Suppressor macrophage treated with lipopolysaccharide for 1 hour (primary cell): Measurements from ENCODE around the gene RSPH9.

Source experiments
- DNase-seq, 3 donors: peaks; one replicate each; pipeline ENCODE4 v3.0.0-alpha.2; 2020 to 2022

RSPH9 gene

GRCh38 chr6:43644940-43645612 lies at the start of gene RSPH9:
RSPH9 (plus strand) TSS chr6:43645036; CDS start chr6:43645099, 63 bp downstream.
- DNase-seq = peak; percentile 61 to 78 (median 65)

DNA sequence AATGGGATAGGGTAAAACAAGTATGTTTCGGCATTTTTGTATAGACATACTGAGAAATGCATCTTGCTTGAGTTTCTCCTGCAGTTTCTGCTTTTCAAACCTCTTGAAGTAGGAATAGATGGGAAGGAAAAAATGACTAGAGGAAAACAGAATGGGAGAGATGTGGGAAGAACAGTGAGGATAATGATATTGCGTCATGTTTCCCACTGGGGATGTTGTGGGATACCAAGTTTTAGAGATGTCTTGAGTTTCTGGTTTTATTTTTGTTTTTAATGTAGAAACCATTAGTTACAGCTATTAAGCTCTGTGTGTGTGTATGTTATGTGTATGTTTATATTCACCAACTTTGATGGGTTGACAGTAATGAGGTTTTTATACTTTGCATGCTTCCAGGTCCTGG lies 44.2 kb upstream of the RSPH9 start:
- no peak for DNase-seq

- no peak for DNase-seq
Observed at GRCh38 chr6:43604174-43604573, 40.7 kb upstream of the RSPH9 start.

DNA sequence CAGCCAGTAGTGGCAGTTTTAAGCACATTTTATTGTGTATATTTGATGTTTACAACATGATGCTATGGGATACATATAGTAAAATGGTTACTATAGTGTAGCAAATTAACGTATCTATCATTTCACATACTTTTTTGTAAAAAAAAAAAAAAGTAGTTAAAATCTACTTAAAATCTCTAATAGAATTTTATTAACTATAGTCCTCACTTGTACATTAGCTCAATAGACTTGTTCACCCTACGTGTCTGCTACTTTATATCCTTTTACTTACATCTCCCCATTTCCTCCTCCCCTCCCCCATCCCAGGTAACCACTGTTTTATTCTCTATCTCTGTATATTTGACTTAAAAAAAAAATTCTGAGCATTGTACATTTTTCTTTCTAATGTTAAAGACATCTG lies 38.8 kb upstream of the RSPH9 start:
- no peak for DNase-seq

DNA sequence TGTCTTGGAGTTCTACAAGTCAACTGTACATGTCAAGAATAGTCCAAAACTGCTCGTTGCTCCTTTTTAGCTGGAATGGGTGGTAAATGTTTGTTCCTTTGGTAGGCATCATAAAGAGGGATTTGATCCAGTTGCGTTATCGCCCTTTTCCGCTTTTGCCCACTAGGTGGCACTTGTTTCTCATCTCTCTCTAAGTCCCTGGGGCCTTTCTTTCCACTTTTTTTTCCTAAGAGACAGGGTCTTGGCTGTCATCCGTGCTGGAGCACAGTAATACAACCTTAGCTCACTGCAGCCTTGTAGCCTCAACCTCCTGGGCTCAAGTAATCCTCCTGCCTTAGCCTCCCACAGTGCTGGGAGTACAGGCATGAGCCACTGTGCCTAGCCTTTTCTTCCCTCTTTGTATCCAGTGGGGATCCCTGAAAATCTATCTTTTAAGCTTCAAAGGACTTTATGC lies 36.5 kb upstream of the RSPH9 start:
- DNase-seq = peak; percentile 75 to 79 (median 77)

DNA sequence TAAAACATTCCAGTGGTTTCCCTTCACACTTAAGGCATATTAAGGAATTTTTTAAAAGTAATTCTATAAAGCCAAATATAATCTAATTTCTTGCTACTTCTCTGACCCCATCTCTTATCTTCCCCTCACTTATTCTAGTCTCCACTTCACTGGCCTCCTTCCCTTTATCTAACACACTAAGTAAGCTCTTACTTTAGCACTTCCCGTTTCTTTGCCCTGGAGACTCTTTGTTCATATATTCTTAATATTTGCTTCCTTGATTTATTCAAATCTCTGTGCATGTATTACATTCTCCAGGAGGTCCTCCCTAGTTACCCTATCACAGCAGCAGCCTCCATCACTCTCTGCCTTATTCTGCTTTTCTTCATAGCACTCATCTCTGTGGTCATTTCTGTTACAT lies 36.0 kb upstream of the RSPH9 start:
- DNase-seq = peak; percentile 37 to 53 (median 47)

- no peak for DNase-seq
Observed at GRCh38 chr6:43609402-43609801, 35.4 kb upstream of the RSPH9 start.

- DNase-seq = no peak
Observed at GRCh38 chr6:43610431-43610830, 34.4 kb upstream of the RSPH9 start.

DNA sequence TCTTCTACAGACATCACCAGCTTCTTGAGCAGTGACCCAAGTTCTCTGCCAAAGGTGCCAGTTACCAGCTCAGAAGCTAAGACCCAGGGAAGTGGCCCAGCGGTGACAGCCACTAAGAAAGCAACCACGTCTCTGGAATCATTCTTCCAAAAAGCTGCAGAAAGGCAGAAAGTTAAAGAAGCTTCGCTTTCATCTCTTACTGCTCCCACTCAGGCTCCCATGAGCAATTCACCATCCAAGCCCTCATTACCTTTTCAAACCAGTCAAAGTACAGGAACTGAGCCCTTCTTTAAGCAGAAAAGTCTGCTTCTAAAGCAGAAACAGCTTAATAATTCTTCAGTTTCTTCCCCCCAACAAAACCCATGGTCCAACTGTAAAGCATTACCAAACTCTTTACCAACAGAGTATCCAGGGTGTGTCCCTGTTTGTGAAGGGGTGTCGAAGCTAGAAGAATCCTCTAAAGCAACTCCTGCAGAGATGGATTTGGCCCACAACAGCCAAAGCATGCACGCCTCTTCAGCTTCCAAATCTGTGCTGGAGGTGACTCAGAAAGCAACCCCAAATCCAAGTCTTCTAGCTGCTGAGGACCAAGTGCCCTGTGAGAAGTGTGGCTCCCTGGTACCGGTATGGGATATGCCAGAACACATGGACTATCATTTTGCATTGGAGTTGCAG lies 31.0 kb upstream of the RSPH9 start:
- no peak for DNase-seq

DNA sequence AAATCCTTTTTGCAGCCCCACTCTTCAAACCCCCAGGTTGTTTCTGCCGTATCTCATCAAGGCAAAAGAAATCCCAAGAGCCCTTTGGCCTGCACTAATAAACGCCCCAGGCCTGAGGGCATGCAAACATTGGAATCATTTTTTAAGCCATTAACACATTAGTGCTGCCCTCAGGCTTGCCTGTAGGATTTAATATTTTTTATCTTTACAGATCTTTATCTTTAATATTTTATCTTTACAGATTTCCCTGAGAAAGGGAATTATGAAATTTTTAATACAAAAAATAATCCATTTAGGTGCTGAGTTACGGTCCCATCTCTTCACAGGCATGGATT lies 30.5 kb upstream of the RSPH9 start:
- no peak for DNase-seq

- DNase-seq = no peak
Observed at GRCh38 chr6:43616725-43617472, 27.9 kb upstream of the RSPH9 start.

DNA sequence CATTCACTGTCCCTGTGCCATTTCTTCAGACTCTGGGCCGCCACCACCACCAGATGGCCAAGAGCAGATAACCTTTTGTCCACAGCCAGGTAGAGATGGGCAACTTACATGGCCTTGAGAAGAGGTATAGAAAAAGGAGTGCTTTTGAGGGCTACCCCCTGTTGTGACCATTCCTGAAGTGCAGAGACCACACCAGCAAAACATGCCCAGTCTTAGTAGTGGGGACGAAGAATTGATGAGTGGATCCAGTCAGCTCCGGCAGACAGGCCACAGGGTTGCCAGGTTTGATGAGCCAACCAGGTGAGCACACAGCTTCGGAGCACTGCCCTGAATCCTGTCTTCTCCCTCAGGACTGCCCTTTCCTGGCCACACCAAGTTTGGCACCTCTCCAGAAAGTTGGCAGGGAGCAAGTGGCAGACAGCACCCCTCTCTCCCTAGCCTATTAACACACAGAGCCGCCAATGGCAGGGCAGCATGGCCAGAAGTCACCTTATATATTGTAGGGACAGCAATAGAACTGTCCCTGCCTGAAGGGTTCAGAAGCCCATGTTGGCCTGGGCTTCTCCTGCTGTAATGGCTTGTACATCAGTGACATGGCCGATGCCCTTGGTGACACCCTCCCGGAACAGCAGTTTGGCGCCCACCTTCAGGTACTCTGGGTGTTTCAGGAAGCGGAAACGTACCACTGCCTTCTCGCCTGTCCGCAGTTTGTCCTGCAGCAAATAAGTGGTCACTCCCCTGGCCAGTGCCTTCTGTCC lies 23.6 kb upstream of the RSPH9 start:
- DNase-seq = no peak

- no peak for DNase-seq
Observed at GRCh38 chr6:43621836-43622180, 23.0 kb upstream of the RSPH9 start.

- no peak for DNase-seq
Observed at GRCh38 chr6:43622541-43622940, 22.3 kb upstream of the RSPH9 start.

DNA sequence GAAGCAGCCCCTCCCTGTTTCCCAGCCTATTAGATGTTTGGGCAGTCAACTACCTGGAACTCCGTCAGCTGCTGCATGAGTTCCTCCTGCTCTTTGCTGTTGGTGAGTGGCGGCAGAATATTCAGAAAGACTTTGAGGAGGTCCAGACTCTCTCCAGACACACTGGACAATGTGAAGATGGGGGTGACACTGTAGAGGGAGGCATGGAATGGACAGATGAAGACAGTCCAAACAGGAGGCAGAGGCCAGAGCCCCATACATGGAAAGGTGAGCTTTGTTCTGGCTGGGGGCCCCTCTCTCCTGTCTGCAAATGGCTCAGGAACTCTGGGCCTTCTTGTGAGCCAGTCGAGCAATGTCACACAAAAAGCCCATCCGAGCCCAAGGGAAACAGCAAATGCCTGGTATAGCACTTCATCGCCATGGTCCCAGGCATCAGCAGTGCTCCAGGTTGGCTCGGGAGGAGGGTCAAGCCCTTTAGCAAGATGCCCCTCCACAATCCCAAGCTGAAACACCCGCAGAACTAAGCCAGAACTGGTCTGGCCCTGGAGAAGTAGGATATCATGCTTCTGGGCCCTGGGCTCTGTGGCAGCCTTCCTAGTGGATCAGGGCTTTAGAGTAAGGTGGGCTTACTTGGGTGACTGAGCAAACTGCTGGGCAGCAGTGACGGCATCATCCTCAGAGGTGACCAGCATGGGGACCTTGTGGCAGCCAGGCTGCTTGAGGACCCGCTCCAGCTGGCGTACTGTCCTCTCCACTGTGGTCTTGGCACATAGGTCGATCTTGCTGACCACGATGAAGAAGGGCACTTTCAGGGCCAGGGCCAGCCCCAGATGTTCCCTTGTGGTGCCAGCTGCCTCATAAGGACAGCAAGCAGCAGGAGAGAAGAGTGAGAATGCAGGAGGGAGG lies 20.7 kb upstream of the RSPH9 start:
- no peak for DNase-seq

GRCh38 chr6:43624786-43625288 lies 20.0 kb upstream of the RSPH9 start:
- DNase-seq = no peak

GRCh38 chr6:43625393-43625992 lies 19.3 kb upstream of the RSPH9 start:
- DNase-seq = no peak

GRCh38 chr6:43627008-43627825 lies 17.6 kb upstream of the RSPH9 start:
- peak; percentile 95 to 99 (median 98) for DNase-seq

GRCh38 chr6:43628393-43629103 lies 16.3 kb upstream of the RSPH9 start:
- DNase-seq = peak; percentile 33 to 52 (median 35)

- peak; percentile 99 to 100 (median 100) for DNase-seq
Observed at GRCh38 chr6:43629104-43629504, 15.7 kb upstream of the RSPH9 start, which contains the start of gene GTPBP2. GTPBP2 (minus strand) TSS chr6:43629264; CDS start chr6:43629162, 102 bp downstream.
